ENCODE results near the gene FMNL3. TPM values are rescaled to one million over a fixed set of nuclear protein-coding genes. Genes with fewer than 3 reads are reported as not detected.

The FMNL3 gene
- polyA plus RNA-seq, 1 donor from 2014 or later = 9.3 TPM

DNA sequence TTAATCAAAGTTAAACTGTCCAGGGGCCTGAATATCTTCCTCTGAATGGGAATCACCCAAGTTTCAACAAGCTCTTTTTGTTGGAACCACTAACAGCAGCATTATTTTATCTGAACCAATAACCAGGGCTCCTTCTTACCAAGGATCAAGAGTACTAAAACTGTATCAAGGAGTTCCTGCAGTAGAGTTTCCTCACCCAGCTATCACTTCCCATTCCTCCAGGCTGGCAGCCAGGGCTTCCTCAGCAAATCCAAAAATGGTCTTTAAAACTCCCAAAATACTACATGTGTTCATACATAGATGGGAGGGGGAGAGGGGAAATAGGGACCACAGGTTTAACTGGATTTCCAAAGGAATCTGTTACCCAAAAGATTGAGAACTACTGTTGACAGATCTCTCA, 10.5 kb downstream of the FMNL3 start:
- no peaks in the 10 kb centered on the region for H3K27me3 ChIP-seq (ENCODE audit: insufficient read depth, low read depth, low read length)
- H3K9me2 ChIP-seq (ENCODE audit: insufficient read depth, low read length) = no peaks in the 10 kb centered on the region
- H3K4me2 ChIP-seq (ENCODE audit: low read length) = no peak overlapping the region
- TF ChIP-seq RAD21 (conservative IDR thresholded peaks at IDR 0.05) (no peak), TAF1 (IDR thresholded peaks at IDR 0.05; ENCODE audit: low read depth) (no peak)
- TF ChIP-seq, protein P1, sequence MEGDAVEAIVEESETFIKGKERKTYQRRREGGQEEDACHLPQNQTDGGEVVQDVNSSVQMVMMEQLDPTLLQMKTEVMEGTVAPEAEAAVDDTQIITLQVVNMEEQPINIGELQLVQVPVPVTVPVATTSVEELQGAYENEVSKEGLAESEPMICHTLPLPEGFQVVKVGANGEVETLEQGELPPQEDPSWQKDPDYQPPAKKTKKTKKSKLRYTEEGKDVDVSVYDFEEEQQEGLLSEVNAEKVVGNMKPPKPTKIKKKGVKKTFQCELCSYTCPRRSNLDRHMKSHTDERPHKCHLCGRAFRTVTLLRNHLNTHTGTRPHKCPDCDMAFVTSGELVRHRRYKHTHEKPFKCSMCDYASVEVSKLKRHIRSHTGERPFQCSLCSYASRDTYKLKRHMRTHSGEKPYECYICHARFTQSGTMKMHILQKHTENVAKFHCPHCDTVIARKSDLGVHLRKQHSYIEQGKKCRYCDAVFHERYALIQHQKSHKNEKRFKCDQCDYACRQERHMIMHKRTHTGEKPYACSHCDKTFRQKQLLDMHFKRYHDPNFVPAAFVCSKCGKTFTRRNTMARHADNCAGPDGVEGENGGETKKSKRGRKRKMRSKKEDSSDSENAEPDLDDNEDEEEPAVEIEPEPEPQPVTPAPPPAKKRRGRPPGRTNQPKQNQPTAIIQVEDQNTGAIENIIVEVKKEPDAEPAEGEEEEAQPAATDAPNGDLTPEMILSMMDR (IDR thresholded peaks at IDR 0.05; ENCODE audit: poor library complexity, severe bottlenecking) = no peak
- TF ChIP-seq, protein P2, sequence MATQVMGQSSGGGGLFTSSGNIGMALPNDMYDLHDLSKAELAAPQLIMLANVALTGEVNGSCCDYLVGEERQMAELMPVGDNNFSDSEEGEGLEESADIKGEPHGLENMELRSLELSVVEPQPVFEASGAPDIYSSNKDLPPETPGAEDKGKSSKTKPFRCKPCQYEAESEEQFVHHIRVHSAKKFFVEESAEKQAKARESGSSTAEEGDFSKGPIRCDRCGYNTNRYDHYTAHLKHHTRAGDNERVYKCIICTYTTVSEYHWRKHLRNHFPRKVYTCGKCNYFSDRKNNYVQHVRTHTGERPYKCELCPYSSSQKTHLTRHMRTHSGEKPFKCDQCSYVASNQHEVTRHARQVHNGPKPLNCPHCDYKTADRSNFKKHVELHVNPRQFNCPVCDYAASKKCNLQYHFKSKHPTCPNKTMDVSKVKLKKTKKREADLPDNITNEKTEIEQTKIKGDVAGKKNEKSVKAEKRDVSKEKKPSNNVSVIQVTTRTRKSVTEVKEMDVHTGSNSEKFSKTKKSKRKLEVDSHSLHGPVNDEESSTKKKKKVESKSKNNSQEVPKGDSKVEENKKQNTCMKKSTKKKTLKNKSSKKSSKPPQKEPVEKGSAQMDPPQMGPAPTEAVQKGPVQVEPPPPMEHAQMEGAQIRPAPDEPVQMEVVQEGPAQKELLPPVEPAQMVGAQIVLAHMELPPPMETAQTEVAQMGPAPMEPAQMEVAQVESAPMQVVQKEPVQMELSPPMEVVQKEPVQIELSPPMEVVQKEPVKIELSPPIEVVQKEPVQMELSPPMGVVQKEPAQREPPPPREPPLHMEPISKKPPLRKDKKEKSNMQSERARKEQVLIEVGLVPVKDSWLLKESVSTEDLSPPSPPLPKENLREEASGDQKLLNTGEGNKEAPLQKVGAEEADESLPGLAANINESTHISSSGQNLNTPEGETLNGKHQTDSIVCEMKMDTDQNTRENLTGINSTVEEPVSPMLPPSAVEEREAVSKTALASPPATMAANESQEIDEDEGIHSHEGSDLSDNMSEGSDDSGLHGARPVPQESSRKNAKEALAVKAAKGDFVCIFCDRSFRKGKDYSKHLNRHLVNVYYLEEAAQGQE (IDR thresholded peaks at IDR 0.05; ENCODE audit: borderline replicate concordance) = no peak
- H3K9ac ChIP-seq (ENCODE audit: low read length) = no peak overlapping the region
- no peaks in the 10 kb centered on the region for H3F3A ChIP-seq (ENCODE audit: insufficient read depth, low read length, poor library complexity, severe bottlenecking)
- H3K79me2 ChIP-seq (replicated peaks; ENCODE audit: insufficient read depth, low read length) = no peaks in the 10 kb centered on the region
- no peak overlapping the region for H2AFZ ChIP-seq (ENCODE audit: low read depth, low read length)
- H3K36me3 ChIP-seq (ENCODE audit: insufficient read depth, low read length) = no peaks in the 10 kb centered on the region
- no peak overlapping the region for H3K27ac ChIP-seq (ENCODE audit: low read length)
- H3K4me3 ChIP-seq (ENCODE audit: low read length) = no peak overlapping the region
- no peaks in the 10 kb centered on the region for H4K20me1 ChIP-seq (ENCODE audit: insufficient read depth)
- H3K9me3 ChIP-seq (ENCODE audit: low read length) = no peaks in the 10 kb centered on the region

DNA sequence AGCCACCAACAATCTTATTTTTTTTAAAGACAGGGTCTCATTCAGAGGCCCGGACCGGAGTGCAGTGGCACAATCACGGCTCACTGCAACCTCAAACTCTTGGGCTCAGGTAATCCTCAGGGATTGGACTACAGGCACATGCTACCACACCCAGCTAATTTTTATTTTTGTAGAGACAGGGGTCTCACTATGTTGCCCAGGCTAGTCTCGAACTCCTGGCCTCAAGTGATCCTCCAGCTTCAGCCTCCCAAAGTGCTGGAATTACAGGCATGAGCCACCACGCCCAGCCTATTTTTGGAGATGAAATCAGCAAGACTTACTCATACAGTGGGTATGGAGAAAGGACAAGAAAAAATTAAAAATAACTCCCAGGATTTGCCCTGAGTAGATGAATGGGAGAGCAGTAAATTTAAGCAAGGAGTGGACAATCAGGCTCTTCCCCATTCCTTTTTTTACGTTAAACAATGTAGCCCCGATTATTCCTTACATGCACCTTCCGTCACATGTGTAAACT, 13.2 kb downstream of the FMNL3 start:
- Histone ChIP-seq H3K9me3 (ENCODE audit: low read length) (no peaks in the 10 kb centered on the region), H3K79me2 (replicated peaks; ENCODE audit: insufficient read depth, low read length) (no peaks in the 10 kb centered on the region), H3K36me3 (ENCODE audit: insufficient read depth, low read length) (no peaks in the 10 kb centered on the region), H3K27ac (ENCODE audit: low read length) (no peak overlapping the region), H3K9me2 (ENCODE audit: insufficient read depth, low read length) (no peaks in the 10 kb centered on the region), H3K27me3 (ENCODE audit: insufficient read depth, low read depth, low read length) (no peaks in the 10 kb centered on the region), H3F3A (ENCODE audit: insufficient read depth, low read length, poor library complexity, severe bottlenecking) (no peaks in the 10 kb centered on the region), H3K4me2 (ENCODE audit: low read length) (no peak overlapping the region), H2AFZ (ENCODE audit: low read depth, low read length) (no peak overlapping the region), H4K20me1 (ENCODE audit: insufficient read depth) (no peaks in the 10 kb centered on the region), H3K9ac (ENCODE audit: low read length) (no peak overlapping the region), H3K4me3 (ENCODE audit: low read length) (no peak overlapping the region)
- TF ChIP-seq TAF1 (IDR thresholded peaks at IDR 0.05; ENCODE audit: low read depth) = no peak
- TF ChIP-seq EP300 (conservative IDR thresholded peaks at IDR 0.05; ENCODE audit: poor library complexity, severe bottlenecking) = no peak
- TF ChIP-seq SMC3 (conservative IDR thresholded peaks at IDR 0.05; ENCODE audit: poor library complexity) = no peak
- TF ChIP-seq, protein P2 (IDR thresholded peaks at IDR 0.05; ENCODE audit: borderline replicate concordance) = no peak
- no peak for TF ChIP-seq RAD21 (conservative IDR thresholded peaks at IDR 0.05)
- no peak for TF ChIP-seq EZH2 (IDR thresholded peaks at IDR 0.05; ENCODE audit: borderline replicate concordance, insufficient read depth, low read length, poor library complexity, severe bottlenecking)
- TF ChIP-seq, protein P1 (IDR thresholded peaks at IDR 0.05; ENCODE audit: poor library complexity, severe bottlenecking) = no peak
- no peak for TF ChIP-seq POLR2AphosphoS5 (IDR thresholded peaks at IDR 0.05)
- no peak for TF ChIP-seq MXI1 (conservative IDR thresholded peaks at IDR 0.05; ENCODE audit: poor library complexity, severe bottlenecking)
